Naive thymus-derived CD8-positive, alpha-beta T cell (primary cell): Measurements from ENCODE around the gene JMJD7. TPM values are rescaled to one million over a fixed set of nuclear protein-coding genes. Genes with fewer than 3 reads are reported as not detected.

Source experiments
- ATAC-seq, 2 donors: fragments of 150-1000 bp; cut with Tn5 transposase in 1 of 2; sonication (Bioruptor Pico), chemical (Tn5 transposase) in 1 of 2; 1 replicate in 1 of 2; 2 replicates in 1 of 2; pipeline ENCODE4 v1.10.0; 2021; ENCODE audit warnings: mild to moderate bottlenecking in 2 of 2, moderate library complexity in 2 of 2
- POLR2A ChIA-PET: fragments of 350-600 bp; sonication (Branson Sonifier 250); formaldehyde crosslinking; loops from one replicate; lab custom pipeline; 2021; ENCODE audit warnings: antibody characterized with exemption; lab: Charles Lee
- DNase-seq, 10 donors: peaks; one replicate each; pipeline versions ENCODE4 v3.0.0 to v3.0.0-alpha.2; 2020 to 2022
- H3K27ac Mint-ChIP-seq, 10 donors: one replicate each; pipeline ENCODE4 v1.8.0; 2020 to 2022; ENCODE audit warnings: mild to moderate bottlenecking in 10 of 10, mixed read lengths in 10 of 10, moderate library complexity in 4 of 10, inconsistent platforms in 1 of 10
- H3K27me3 Mint-ChIP-seq, 5 donors: one replicate each; pipeline ENCODE4 v1.8.0; 2021 to 2022; ENCODE audit warnings: mixed read lengths in 5 of 5
- H3K36me3 Mint-ChIP-seq, 3 donors: one replicate each; pipeline ENCODE4 v1.8.0; 2020 to 2022; ENCODE audit warnings: mixed read lengths in 3 of 3, mild to moderate bottlenecking in 2 of 3, inconsistent platforms in 1 of 3
- H3K4me1 Mint-ChIP-seq, 4 donors: one replicate each; pipeline ENCODE4 v1.8.0; 2021 to 2022; ENCODE audit warnings: mixed read lengths in 4 of 4
- H3K4me3 Mint-ChIP-seq, 10 donors: one replicate each; pipeline ENCODE4 v1.8.0; 2020 to 2022; ENCODE audit warnings: mild to moderate bottlenecking in 10 of 10, mixed read lengths in 10 of 10, moderate library complexity in 6 of 10, inconsistent platforms in 1 of 10
- H3K9me3 Mint-ChIP-seq, 9 donors: one replicate each; pipeline ENCODE4 v1.8.0; 2020 to 2022; ENCODE audit warnings: mixed read lengths in 9 of 9, mild to moderate bottlenecking in 3 of 9, inconsistent platforms in 1 of 9, moderate library complexity in 1 of 9
- polyA plus RNA-seq, 3 donors: library from polyadenylated mRNA; unstranded; fragments of 300-500 nt; fragmentation: Illumina TruSeq; gene quantifications; one replicate each; pipeline ENCODE4 v1.2.3, GENCODE V29; 2021
- total RNA-seq, 8 experiments: library from RNA in 2 of 8; stranded (reverse) in 2 of 8; gene quantifications; one replicate each; pipeline ENCODE4 v1.2.3 and lab custom pipeline; 2021 to 2026

The JMJD7 gene
- total and polyA plus RNA-seq, 5 experiments from 2014 or later = 19.1 to 81.4 (median 22.6) TPM

DNA sequence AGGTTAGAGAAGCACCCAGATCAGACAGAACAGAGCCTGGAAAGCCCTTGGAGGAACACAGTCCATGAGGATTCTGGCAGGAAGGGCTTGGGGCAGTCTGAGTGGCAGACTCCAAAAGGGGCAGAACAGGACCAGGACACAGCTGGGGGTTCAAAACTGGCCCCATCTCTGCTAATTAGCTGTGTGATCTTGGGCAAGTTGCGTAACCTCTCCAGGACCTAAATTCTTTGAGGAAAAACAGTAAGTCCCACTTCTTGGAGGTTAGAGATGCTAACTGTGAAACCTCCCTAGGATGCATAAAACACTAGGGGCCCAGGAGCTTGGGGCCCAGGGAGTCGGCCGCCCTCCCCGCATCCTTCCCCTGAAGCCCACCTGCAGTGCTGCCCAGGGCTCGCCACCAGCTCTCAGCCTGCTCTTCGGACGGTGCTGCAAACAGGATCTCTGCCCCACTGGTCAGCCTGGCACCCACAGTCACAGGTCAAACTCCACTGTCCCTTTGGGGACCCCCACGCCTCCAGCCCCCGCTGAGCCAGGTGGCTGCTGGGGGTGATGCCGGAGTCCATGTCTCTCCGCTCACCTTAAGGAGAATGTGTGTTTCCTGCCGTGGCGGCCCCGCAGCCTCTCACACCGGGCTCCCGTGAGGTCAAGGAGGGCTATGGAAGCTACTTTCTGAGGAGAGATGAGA lies 22.7 kb downstream of the JMJD7 start:
- peak in 1 of 2 donors; percentile 16 for ATAC-seq
- no peak overlapping the region for H3K4me3 Mint-ChIP-seq
- POLR2A ChIA-PET = interaction anchor here (0.6 to 0.9 kb wide), 3 partner anchors 36 to 78 kb away, joined by 3 to 4 read pairs (median 3); no protein-coding TSS in a partner anchor

DNA sequence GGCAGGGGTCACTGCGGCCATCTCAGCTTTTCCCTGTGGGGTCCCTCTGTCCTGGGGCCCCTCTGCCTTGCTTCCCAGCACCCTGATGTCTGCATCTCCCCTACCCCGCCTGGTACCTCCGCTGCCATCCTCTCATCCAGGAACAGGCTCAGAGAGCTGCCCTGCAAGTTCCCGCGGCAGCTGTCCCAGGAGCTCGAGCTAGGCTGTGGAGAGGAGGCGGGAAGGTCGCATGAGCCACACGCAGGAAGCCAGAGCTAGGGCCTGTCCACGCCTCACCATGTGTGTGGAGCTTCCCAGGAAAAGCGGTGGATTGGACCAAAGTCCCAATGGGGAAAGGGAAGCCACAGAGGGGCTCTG lies 23.3 kb downstream of the JMJD7 start:
- H3K36me3 Mint-ChIP-seq = peaks cover 0 to 24% (median 7%) of the 10 kb centered on the region in 3 donors
- DNase-seq = no peak
- peak overlapping the region in 4 of 10 donors; percentile 21 to 74 (median 70) for H3K27ac Mint-ChIP-seq
- POLR2A ChIA-PET = interaction anchor here (0.6 to 1.4 kb wide), 6 partner anchors 13 to 84 kb away, joined by 3 to 4 read pairs (median 3); partner anchors contain the start of gene PLA2G4B
- peaks cover 0 to 8% (median 2%) of the 10 kb centered on the region in 4 donors for H3K4me1 Mint-ChIP-seq
- H3K4me3 Mint-ChIP-seq = no peak overlapping the region
- H3K9me3 Mint-ChIP-seq = no peaks in the 10 kb centered on the region
- ATAC-seq = no peak
- no peaks in the 10 kb centered on the region for H3K27me3 Mint-ChIP-seq

More for the DNA sequence above, 22.7 kb downstream of the JMJD7 start:
- Mint-ChIP-seq H3K9me3 (no peaks in the 10 kb centered on the region), H3K4me1 (peaks cover 0 to 8% (median 2%) of the 10 kb centered on the region in 4 donors), H3K27me3 (no peaks in the 10 kb centered on the region), H3K27ac (peak overlapping the region in 8 of 10 donors; percentile 18 to 72 (median 40)), H3K36me3 (peaks cover 0 to 27% (median 8%) of the 10 kb centered on the region in 3 donors)
- no peak for DNase-seq

DNA sequence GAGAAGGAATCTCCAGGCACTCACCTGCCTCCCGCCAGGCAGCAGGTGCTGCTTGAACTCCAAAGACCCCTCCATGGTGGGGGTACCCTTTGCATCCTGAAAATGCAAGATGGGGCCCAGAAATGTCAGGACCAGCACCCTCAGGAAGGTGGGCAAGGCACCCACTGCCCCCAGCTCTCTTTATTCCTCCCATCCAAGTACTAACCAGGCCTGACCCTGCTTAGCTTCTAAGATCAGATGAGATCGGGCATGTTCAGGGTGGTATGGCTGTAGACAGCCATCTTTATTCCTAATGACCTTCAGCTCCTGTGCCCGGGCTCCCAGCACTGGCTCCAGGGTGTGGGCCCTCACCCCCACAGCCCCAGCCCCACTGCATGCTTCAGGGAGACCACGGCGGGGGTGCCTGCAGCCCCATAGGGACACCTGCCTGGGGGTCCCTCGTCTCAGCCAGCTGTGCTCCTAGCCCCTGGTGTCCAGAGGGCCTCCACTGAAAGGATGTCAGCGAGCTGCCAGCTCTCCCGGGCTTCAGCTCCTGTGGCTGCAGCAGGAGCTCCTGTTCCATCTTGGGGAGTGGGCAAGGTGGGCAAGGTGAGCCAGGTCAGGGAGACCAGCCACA lies 24.0 kb downstream of the JMJD7 start:
- H3K36me3 Mint-ChIP-seq = peaks cover 0 to 18% (median 5%) of the 10 kb centered on the region in 3 donors
- peaks cover 0 to 8% (median 2%) of the 10 kb centered on the region in 4 donors for H3K4me1 Mint-ChIP-seq
- H3K27ac Mint-ChIP-seq = peak overlapping the region in 1 of 10 donors; percentile 29
- H3K27me3 Mint-ChIP-seq = no peaks in the 10 kb centered on the region
- ATAC-seq (no peak), DNase-seq (no peak)
- H3K4me3 Mint-ChIP-seq = no peak overlapping the region
- POLR2A ChIA-PET = interaction anchor here (0.8 to 1.4 kb wide), 4 partner anchors 14 to 83 kb away, joined by 3 to 5 read pairs (median 4); partner anchors contain the start of gene PLA2G4B
- no peaks in the 10 kb centered on the region for H3K9me3 Mint-ChIP-seq

DNA sequence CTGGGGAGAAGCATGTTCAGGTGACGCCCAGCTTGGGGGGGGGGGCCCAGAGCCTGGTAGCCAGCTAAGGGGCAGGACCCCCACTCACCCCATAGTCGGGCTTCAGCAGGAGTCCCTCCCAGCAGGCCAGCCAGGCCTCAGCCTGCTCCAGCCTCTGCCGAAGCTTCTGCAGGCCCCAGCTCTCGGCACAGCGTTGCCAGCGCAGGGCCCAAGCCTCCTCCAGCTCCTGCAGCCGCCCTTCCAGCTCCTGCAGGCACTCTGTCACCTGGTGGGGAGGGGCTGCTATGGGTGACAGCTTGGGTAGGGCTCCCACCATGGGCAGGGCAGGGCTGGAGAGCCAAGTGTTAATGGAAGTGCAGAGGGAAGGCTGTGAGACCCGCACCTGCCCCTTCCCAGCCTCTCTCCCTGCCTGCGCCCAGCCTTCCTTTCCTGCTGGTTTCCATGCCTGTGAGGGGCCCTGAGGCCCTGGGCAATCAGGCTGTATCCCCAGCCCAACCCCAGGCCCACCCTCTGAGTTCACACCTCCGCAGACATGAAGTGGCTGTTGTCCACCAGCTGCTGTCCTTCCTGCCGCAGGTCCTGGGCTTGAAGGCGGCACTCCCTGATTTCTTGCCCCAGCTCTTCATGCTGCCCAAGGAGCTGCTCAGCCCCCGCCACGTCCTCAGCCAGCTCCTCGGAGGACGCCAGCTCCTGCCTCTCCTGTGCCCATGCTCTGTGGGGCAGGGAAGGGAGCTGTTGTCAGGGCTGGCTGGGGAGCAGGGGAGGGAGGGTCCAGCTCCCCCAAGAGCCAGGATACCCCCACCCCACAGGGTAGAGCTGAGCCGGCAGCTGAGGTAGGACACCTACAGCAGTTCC lies 25.1 kb downstream of the JMJD7 start:
- no peak overlapping the region for H3K27ac Mint-ChIP-seq
- H3K4me1 Mint-ChIP-seq = peaks cover 0 to 5% (median 2%) of the 10 kb centered on the region in 4 donors
- H3K9me3 Mint-ChIP-seq = no peaks in the 10 kb centered on the region
- no peak overlapping the region for H3K4me3 Mint-ChIP-seq
- no peaks in the 10 kb centered on the region for H3K27me3 Mint-ChIP-seq
- peaks cover 0 to 9% (median 3%) of the 10 kb centered on the region in 3 donors for H3K36me3 Mint-ChIP-seq
- DNase-seq = no peak
- ATAC-seq = no peak
- POLR2A ChIA-PET = interaction anchor here (1.3 to 1.4 kb wide), 3 partner anchors 8 to 40 kb away, joined by 3 to 5 read pairs (median 3); partner anchors contain the start of gene PLA2G4B

DNA sequence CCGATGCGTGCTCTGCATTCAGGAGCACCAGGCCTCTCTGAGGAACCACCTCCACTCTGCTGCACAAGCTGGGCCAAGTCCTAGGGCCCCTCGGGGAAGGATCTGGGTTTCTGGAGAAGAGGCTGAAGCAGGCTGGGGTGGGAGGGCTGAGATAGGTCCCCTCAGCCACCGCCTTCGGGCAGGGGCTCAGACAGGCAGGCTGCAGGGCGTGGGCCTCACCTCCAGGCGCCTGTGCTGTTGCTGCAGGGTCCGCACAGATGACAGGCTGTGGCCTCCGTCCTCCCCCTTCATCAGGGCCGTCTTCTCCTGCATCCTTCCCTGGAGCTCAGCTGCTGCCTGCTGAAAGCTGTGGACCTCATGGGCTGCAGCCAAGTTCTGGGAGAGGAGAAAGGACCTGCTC lies 25.9 kb downstream of the JMJD7 start:
- H3K4me3 Mint-ChIP-seq = no peak overlapping the region
- no peaks in the 10 kb centered on the region for H3K9me3 Mint-ChIP-seq
- POLR2A ChIA-PET = interaction anchor here (0.6 to 1.4 kb wide), 3 partner anchors 9 to 442 kb away, joined by 3 read pairs; no protein-coding TSS in a partner anchor
- H3K27ac Mint-ChIP-seq = no peak overlapping the region
- DNase-seq (no peak), ATAC-seq (no peak)
- peaks cover 0 to 4% (median 1%) of the 10 kb centered on the region in 4 donors for H3K4me1 Mint-ChIP-seq
- peaks cover 0 to under 1% (median 0%) of the 10 kb centered on the region in 3 donors for H3K36me3 Mint-ChIP-seq
- no peaks in the 10 kb centered on the region for H3K27me3 Mint-ChIP-seq

DNA sequence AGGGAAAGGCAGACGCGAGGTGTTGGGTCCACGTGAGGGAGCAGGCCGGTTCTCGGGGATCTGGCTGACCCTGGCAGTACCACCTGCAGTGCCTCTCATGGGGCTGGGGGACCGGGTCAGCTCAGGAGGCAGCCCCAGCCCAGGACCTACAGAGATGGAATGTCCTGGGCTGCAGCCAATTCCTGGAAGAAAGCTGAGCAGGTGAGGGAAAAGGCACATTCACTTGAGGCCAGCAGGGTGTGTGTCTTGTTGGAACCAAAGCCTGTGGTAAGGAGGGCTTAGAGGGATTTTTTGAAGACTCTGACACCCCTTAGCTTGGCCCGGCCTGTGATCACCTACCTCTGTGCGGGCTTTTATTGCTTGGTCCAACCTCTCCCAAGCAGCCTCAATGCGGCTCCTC lies 26.6 kb downstream of the JMJD7 start:
- Mint-ChIP-seq H3K9me3 (no peaks in the 10 kb centered on the region), H3K36me3 (no peaks in the 10 kb centered on the region), H3K27ac (peak overlapping the region in 1 of 10 donors; percentile 88), H3K4me1 (peaks cover 0 to 4% (median 0%) of the 10 kb centered on the region in 4 donors), H3K27me3 (no peaks in the 10 kb centered on the region), H3K4me3 (no peak overlapping the region)
- ATAC-seq (no peak), DNase-seq (no peak)
- POLR2A ChIA-PET = interaction anchor here (1.0 kb wide), 1 partner anchor 8 kb away, joined by 3 read pairs; no protein-coding TSS in a partner anchor

DNA sequence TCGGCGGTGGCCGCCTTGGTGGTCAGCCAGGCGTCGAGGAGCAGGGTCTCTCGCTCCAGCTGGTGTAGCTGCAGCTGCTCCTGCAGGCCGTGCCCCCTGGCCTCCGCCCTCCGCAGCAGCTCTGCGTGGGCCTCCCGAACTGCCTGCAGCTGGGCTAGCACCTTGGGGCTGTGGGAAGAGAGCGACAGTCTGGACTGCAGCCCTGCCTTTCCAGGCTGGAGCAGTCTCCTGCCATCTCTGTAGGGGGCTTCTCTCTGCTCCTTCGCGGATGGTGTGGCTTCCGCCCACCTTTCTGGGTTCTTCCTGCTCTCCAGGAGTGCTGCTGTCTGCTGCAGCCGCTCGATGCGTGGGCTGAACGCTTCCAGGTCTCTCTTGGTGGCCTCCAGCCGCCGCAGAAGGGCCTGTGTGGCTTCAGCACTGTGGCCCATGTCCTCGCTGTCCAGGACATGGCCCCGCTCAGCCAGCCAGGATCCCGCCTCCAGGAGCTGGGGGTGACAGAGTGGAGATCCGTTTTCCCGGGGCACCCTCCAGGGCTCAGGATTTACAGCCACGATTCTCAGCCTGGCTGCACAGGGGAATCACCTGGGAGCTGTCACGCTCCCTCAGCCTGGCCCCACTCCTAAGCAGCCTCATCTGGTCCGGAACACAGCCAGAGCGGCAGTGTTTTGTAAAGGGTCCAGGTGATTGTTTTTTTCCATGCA lies 27.5 kb downstream of the JMJD7 start:
- DNase-seq (no peak), ATAC-seq (no peak)
- POLR2A ChIA-PET = no interaction called here
- Mint-ChIP-seq H3K36me3 (no peaks in the 10 kb centered on the region), H3K27me3 (no peaks in the 10 kb centered on the region), H3K4me3 (no peak overlapping the region), H3K4me1 (peaks cover 3 to 10% (median 5%) of the 10 kb centered on the region in 4 donors), H3K9me3 (no peaks in the 10 kb centered on the region), H3K27ac (no peak overlapping the region)

DNA sequence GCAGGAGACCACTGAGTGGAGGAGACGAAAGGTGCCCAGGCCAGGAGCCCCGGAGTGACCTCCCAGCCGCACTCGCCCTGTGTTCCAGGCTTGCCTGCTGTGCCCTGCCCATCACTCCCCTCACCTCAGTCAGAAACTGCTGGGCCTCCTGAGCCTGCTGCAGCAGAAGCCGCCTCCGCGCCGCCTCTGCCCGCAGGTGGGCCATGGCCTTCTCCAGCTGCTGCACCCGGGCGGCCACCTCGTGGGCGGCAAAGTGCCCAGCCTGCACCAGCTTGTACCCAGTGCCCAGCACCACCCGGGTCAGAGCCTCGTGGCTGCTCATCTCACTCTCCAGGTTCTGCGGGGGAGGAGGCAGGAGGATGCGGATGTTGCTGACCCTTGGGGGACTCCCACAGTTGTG lies 28.4 kb downstream of the JMJD7 start:
- no peaks in the 10 kb centered on the region for H3K27me3 Mint-ChIP-seq
- no peak for ATAC-seq
- H3K9me3 Mint-ChIP-seq = no peaks in the 10 kb centered on the region
- no peak overlapping the region for H3K27ac Mint-ChIP-seq
- POLR2A ChIA-PET = no interaction called here
- no peak overlapping the region for H3K4me3 Mint-ChIP-seq
- H3K4me1 Mint-ChIP-seq = peaks cover 3 to 12% (median 6%) of the 10 kb centered on the region in 4 donors
- DNase-seq = no peak
- H3K36me3 Mint-ChIP-seq = no peaks in the 10 kb centered on the region

DNA sequence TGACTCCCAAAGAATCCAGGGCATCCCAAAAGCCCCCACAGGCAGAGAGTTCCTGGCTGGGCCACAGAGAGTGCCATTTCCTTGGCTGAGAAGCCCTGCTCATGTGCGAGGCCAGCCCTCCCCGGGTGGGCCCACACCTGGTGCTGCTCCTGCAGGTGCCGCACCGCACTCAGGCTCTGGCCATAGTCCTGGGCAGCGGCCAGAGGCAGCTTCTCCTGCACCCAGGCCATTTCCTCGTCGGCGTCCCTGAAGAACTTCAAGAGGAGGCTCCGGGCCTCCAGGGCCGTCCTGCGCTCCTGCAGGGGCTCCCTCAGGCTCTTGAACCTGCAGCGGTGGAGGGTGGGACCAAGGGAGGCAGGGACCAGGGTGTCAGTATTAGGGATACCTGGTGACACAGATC lies 28.8 kb downstream of the JMJD7 start:
- no peak overlapping the region for H3K4me3 Mint-ChIP-seq
- H3K27me3 Mint-ChIP-seq = no peaks in the 10 kb centered on the region
- ATAC-seq = no peak
- peaks cover 3 to 12% (median 6%) of the 10 kb centered on the region in 4 donors for H3K4me1 Mint-ChIP-seq
- no peak overlapping the region for H3K27ac Mint-ChIP-seq
- DNase-seq = no peak
- H3K36me3 Mint-ChIP-seq = no peaks in the 10 kb centered on the region
- H3K9me3 Mint-ChIP-seq = no peaks in the 10 kb centered on the region
- POLR2A ChIA-PET = no interaction called here

DNA sequence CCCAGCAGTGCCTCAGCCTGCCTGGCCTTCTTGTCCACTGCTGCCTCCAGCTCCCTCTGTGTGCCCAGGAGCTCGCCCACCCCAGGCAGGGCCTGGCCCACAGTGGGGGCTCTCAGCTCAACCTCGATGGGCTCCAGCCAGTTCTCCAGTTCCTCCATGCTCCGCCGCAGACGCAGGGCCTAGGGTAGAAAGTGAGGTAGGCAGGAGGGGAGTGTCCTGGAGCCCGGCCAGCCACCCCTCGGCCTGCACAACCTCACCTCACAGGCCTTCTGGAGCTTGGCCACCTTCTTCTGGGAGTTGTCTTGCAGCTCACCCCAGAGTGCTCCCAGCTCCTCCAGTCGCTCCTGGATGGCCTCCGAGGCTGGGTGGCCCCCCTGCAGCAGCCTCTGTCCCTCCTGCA lies 29.4 kb downstream of the JMJD7 start:
- no peaks in the 10 kb centered on the region for H3K36me3 Mint-ChIP-seq
- H3K27ac Mint-ChIP-seq = peak overlapping the region in 1 of 10 donors; percentile 34
- ATAC-seq (no peak), DNase-seq (no peak)
- POLR2A ChIA-PET = no interaction called here
- no peak overlapping the region for H3K4me3 Mint-ChIP-seq
- H3K27me3 Mint-ChIP-seq = no peaks in the 10 kb centered on the region
- no peaks in the 10 kb centered on the region for H3K9me3 Mint-ChIP-seq
- peaks cover 3 to 12% (median 6%) of the 10 kb centered on the region in 4 donors for H3K4me1 Mint-ChIP-seq

DNA sequence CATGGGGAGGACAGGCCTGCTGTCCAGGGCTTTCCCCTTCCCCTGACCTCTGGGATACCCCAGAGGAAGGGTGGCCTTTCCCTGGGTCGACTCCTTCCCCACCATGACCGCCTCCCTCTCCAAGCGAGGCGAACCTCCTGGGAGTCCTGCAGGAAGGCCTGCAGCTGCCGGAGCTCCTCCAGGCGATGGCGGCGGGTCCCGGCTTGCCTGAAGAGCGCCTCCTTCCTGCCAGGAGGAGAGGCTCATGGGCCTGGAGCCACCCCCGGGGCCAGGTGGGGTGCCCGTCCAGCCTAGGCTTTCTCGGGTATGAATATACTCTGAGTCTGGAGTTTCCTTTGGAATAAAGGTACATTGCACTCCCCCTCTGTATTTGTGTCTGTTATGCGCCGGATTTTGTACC lies 30.9 kb downstream of the JMJD7 start:
- DNase-seq (no peak), ATAC-seq (no peak)
- no peaks in the 10 kb centered on the region for H3K27me3 Mint-ChIP-seq
- H3K27ac Mint-ChIP-seq = peak overlapping the region in 1 of 10 donors; percentile 34
- no peaks in the 10 kb centered on the region for H3K36me3 Mint-ChIP-seq
- H3K9me3 Mint-ChIP-seq = no peaks in the 10 kb centered on the region
- POLR2A ChIA-PET = no interaction called here
- H3K4me3 Mint-ChIP-seq = no peak overlapping the region
- peaks cover 4 to 17% (median 8%) of the 10 kb centered on the region in 4 donors for H3K4me1 Mint-ChIP-seq
